AG08396 (cell line): ENCODE measurements around the gene ZNF681.
"Not testable (repeated sequence)": the region's sequence is repeated elsewhere in the genome, so short reads cannot be mapped to it uniquely, and the experiment has no call there.

ENCODE experiments used
- DNase-seq: peaks from one replicate; pipeline ENCODE4 v3.0.0; 2012; ENCODE audit warnings: low spot score, mixed read lengths

Gene ZNF681

DNA sequence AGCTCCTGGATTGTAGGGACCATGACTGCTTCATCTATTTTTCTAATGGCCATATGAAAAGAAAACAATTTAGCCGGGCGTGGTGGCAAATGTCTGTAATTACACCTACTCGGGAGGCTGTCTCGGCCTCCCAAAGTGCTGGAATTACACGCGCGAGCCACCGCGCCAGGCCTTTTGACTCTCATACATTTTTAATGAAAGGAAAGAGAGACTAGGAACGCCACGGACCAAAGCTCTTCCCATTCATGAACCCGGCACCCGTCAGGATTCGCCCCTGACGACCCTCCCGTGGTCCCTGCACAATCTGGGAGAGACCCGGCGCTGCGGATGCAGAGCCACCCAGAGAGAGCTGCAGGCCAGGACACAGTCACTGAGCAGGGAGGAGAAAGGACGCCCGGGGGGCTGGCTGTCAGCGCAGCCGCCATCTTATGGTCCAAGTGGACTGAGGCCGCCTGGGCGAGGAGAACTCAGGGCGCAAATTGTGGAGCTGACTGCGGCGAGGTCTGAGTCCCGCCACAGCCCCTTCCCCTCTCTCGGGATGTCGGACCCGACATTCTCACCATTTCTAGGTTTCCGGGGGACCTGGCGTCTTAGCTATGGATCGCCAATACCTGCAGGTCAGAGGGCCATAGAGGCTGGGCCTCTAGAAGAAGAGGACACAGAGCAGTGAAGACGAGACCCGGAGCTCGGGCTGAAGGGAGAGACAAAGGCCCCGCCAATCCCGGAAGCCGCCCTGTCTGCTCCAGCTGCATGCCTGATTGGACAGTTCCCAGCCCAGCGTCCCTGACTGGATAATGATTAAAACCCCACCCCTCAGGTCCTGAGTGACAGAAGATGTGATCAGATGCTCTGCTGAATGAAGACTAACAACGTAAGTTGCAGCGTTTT, at the start of gene ZNF681:
Gene ZNF681 (minus strand): TSS at position 705 of the 888 bp plus-strand sequence. CDS start 142 bp downstream, at position 563.
- peak; percentile 90 for DNase-seq

DNA sequence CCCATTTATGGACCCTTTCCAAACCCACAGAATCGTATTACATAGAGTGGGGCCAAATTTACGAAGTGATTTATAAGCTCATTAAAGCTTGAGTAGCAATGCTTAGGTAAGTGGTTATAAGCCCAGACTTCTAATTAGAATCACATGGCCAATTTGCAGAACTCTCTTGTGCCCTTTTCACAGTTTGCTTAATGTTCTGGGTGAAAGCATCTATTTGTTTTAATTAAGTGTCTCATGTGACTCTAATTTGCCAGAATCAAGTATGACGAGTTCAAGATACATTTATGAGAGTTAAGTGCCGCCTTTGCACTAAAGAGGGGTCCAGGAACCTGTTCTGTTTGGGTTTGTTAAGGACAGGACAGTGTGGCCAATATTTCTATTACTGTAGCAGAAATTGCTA, 46.0 kb upstream of the ZNF681 start:
- no peak for DNase-seq

DNA sequence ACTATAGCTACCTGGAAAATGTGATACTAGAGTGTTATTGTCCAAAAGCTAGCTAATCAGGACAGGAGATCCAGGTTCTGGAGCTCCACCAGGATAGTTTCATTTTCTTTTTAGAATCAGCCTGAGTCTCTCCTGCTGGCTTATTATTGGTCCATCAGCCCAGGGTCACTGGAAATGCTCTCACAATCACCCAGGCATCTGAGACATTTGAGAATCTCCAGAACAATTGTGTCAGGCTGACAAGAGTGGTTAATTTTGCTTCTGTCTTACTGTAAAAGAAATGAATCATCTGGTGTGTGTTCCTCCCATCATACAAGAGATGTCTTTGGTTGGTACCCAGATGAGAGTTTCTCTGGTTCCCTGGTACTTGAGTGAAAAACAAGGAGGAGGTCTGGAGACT, 43.6 kb upstream of the ZNF681 start:
- no peak for DNase-seq

DNA sequence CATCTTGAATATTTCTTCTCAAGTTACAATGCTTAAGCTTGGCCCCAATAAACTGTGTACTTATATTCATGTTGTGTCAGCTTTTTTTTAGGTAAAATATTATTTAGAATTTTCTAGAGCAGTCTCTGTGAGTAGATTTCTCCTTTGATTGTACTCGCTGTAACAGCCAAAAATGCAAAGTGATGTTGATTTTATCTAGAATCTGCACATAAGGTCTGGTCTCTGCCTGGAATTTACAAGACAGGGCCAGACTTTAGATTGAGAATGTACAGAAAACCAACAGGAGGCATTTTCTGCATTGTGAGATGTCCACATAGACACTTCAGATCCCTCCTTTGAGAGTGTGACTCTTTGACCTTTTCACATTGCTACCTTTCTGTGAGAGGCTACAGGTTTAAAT, 43.1 kb upstream of the ZNF681 start:
- no peak for DNase-seq

DNA sequence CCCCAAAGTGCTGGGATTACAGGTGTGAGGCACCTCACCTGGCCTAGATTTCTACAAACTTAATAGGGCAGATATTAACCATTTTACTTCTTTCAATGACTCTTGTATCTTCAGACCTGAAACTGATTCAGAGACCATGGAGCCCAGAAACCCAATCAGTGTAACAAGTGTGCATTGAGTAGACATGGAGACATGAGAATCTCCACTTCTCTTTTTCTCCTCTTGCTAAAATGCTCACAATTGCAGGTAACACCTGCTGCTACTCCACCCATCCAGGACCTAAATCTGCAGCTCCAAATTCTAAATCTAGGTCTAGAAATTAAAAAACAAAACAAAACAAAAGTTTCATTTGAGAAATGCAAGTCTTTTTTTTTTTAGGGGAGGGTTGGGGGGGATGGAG, 42.2 kb upstream of the ZNF681 start:
- no peak for DNase-seq

DNA sequence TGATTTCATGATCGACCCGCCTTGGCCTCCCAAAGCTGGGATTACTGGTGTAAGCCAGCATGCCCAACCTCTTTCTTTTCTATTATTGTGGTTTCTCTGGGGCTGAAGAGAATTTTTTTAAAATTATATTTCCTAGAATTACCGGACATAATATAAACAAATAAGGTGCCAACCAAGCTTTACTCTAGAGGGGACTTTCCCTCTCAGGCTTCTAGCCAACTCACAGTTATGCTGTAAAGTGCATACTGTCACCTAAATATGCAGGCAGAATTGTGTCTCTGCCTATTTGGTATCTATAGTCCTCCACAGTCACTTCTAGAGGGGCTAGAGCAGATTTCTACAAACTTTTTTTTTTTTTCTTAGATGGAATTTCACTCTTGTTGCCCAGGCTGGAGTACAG, 41.6 kb upstream of the ZNF681 start:
- DNase-seq = no peak

DNA sequence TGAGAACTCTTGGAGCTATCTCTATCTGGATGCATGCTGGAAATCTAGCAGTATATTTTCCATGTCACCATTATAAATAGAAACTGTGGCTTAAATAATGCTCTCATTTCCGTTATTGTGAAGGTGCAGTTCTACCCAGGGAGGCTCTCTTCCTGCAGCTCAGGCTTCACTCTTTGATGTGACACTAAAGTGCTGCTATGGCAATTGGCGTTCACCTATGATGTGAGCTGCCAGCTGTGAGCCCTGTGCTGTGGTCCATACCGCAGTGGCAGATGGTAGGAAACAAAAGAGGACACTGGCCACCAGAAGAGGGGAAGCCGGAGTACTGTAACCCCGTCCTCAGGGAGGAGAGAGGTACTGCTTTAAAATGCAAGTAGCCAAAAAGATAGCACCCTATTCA, 40.6 kb upstream of the ZNF681 start:
- DNase-seq = no peak

DNA sequence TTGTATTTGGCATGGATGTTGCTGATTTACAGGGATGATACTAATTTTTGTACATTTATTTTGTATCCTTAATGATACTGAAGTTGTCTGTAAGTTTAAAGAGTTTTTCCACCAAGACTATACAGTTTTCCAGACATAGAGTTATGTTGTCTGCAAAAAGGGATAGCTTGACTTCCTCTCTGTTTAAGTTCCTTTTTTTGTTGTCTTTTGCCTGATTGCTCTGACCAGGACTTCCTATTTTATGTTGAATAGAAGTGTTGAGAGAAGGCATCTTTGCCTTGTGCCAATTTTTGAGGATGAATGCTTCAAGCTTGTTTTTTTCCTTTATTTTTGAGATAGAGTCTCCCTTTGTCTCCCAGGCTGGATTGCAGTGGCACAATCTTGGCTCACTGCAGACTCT, 36.8 kb upstream of the ZNF681 start:
- DNase-seq = no peak

DNA sequence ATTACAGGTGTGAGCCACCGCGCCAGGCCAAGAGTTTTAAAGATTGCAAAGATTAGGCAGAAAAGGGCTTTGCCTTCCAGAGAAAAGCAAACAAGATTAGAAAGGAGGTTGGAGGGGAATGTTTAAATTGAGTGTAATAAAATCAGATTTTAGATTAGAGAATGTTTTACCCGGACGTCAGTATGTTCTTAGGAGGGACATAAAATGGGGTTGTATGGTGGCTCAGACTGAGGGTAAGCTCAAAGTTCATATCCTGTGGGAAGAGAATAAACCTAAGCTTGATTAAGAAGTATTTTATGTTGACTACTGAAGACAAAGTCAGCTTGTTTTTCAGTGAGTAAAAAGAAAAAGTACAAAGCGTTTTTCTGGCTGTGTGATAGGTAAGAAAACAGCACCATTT, 34.1 kb upstream of the ZNF681 start:
- no peak for DNase-seq

DNA sequence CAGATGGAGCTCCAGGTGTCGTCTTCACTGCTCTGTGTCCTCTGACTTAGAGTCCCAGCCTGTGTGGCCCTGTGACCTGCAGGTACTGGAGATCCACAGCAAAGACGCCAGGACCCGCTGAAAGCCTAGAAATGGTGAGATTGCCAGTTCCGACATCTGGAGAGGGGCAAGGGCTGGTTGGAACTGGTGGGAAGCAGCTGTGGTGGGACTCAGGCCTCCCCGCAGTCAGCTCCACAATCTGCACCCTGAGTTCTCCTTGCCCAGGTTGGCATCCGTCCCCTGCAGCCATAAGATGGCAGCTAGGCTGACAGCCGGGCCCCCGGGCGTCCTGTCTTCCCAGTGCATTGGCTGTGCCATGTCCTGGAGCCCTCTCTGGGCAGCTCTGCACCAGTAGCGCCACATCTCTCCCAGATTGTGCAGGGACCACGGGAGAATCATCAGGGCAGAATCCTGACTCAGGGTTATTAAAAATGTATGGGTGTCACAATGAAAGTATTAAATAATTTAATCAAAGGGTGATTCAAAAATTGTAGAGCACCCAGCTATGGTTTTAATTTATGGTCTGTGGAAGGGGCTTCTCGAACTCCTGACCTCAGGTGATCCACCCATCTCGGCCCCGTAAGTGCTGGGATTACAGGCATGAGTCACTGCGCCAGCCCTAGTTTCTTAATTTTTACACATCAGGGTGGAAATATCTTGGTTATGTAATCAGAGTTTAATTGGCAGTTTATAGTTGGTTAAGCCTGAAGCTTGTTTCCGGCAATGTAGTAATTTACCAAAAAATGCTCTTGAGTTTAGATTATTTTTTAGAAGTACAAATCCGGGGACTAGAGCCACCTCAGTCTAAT, 32.2 kb upstream of the ZNF681 start:
- DNase-seq = no peak

DNA sequence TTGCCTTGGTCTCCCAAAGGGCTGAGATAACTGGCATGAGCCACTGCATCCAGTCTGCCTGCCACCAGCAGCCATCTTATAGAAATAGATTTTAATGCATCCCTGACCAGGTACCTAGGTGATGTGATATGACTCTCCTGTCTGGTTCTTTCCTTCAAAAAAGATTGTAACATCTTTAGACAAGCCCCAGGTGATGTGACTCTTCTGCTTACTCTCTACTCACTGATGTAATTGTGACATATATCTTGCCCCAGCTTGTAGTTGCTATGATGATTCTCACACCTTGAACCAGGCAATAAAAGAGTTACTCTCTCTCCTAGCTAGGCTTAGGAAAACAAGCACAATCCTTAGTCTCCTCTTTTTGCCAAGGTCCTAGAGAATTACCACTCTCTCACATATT, 30.6 kb upstream of the ZNF681 start:
- DNase-seq = no peak

DNA sequence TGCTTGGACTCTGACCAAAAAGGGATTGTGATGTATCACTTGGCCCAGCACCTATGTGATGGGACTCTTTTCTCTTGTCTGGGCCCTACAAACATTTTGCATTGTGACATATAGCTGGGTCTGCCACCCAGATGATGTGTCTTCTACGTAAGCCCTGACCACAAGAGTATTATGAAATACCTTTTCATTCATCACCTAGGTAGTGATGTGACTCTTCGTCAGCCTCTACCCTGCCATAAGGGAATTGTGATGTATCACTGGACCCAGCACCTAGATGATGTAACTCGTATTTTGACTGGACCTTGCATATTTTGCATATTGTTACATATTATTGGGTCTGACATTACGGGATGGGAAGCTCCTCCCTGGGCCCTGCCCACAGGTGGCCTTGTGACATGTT, 29.7 kb upstream of the ZNF681 start:
- DNase-seq = no peak

DNA sequence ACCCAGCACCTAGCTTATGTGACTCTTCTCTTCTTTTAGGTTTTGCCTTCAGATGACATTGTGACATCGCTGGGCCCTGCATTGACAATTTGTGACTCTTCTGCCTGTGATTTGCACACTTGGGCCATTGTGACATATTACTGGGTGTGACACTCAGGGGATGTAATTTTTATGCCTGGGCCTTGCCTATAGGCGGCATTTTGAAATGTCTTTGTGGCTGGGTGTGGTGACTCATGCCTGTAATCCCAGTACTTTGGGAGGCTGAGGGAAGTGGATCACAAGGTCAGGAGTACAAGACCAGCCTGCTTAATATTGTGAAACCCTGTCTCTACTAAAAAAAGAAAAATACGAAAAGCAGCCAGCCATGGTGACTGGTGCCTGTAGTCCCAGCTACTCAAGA, 28.4 kb upstream of the ZNF681 start:
- DNase-seq = no peak

DNA sequence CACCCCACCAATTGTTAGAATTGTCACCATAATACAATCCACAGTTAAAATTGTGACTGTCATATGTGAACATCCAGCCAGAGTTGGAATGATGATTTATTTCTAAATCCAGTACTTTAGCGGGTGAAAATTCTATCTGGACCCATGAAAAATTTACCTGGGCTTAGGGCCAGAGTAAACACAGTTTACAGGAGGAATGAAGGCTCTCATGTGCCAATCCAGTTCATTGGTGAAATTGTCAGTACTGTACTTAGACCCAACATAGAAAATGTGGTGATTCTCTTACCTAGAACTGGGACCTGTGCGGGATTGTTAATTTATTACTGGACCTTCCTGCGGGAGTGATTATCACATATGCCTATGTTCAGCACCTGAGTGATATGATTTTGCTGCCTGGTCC, 27.3 kb upstream of the ZNF681 start:
- no peak for DNase-seq

DNA sequence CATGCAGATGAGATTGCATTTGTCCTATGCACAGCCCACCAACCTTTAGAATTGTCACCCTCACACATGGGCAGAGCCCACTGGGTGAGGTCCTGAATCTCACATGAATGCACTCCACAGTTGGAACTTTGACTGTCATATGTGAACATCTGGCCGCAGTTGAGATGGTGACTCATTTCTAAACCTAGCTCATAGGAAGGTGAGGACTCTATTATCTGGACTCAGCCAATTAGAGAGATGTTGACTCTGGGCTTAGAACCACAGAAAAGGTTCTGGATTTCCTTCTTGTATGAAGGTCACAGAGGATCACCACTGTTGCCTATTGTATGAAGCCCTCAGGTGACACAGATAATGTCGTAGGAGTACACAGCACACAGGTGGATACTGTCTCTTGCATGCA, 25.6 kb upstream of the ZNF681 start:
- no peak for DNase-seq

DNA sequence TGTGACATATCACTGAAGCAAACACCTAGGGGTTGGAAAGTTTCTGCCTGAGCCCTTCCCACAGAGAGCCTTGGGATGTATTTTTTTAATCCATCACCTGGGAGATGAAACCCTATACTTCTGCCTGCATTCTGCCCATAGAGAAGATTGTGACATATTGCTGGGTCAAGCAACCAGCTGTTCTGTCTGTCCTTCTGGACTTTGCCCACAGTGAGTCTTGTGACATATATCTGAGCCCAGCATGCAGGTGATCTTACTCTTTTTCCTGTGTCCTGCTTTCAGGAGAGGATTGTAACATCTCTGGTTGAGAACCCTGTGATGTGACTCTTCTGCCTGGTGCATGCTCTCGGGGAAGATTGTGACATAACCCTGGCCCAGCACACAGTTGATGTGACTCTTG, 24.9 kb upstream of the ZNF681 start:
- DNase-seq = no peak

DNA sequence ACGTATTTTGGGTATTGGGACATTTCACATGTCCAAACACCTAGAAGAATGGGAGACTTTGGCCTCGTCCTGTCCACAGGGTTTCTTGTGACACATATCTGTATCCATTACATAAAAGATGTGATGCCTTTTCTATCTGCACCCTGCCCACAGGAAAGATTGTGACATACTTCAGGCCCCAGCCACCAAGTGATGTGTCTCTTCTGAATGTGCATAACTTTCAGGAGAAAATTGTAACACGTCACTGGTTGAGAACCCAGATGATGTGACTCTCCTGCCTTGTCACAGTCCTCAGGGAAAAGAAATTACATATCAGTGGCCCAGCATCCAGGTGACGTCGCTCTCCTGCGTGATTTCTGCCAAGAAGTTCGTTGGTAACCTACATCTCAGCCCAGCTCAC, 21.0 kb upstream of the ZNF681 start:
- no peak for DNase-seq

DNA sequence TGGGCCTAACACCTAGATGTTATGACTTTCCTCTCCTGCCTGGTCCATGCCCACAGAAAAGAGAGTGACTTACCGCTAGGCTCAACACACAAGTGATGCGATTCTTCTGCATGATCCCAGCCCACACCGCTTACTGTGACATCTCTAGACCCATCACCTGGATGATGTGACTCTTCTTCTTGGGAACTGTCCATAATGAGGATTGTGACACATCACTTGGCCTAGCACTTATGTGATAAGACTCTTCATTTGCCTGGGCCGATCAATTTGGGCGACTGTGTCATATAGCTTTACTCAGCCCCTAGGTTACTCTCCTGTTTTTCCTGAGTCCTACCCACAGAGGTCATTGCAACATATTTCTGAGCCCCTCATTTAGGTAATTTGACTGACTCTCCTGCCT, 19.9 kb upstream of the ZNF681 start:
- DNase-seq = no peak

DNA sequence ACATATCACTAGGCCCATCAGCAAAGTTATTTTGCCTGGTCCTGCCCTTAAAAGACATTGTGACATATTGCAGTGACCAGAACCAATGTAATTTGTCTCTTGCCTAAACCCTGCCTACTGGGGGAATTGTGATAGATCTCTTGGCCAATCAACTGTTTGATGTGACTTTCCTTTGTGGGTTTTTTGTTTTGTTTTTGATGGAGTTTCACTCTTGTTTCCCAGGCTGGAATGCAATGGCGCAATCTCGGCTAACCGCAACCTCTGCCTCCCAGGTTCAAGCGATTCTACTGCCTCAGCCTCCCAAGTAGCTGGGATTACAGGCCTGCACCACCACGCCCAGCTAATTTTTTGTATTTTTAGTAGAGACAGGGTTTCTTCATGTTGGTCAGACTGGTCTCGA, 19.3 kb upstream of the ZNF681 start:
- DNase-seq = not testable (repeated sequence)

DNA sequence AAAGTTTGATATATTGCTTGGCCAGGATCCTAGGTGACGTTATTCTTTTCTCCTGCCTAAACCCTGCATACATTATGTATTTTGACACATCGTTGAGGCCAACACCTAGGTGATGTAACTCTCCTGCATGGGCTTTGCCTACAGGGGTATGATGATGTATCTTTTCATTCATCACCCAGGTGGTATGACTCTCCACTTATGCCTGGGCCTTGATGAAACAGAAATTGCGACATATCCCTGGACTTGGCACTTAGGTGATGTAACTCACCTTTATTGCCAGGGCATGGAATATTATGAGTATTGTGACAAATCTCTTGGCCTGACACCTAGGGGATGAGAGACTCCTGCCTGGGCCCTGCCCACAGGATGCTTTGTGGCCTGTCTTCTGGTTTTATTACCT, 18.5 kb upstream of the ZNF681 start:
- no peak for DNase-seq

DNA sequence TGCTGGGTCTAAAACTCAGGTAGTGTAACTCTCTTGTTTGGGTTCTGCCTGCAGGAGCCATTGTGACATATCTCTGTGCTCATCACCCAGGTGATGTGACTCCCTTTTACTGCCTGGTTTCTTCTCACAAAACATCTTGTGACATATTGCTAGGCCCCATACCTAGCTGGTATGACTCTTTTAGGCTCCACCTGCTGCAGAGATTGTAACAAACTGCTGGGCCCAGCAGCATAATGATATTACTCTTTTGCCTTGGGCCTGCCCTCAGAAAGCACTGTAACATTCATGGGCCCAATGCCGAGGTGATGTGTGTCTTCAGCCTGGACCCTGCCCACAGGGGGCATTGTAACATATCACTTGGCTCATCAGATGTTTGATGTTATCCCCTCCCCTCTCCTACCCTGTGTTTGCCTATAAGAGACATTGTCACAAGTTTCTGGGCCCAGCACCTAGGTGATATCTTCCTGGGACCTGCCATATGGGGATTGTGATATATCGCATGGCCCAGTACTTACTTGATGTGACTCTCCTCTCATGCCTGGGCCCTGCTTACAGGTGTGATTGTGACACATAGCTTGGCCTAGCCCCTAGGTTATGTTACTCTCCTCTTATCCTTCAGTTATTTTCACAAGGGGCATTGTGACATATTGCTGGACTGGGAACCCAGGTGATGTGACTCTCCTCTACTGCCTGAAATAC, 18.0 kb upstream of the ZNF681 start:
- DNase-seq = no peak

DNA sequence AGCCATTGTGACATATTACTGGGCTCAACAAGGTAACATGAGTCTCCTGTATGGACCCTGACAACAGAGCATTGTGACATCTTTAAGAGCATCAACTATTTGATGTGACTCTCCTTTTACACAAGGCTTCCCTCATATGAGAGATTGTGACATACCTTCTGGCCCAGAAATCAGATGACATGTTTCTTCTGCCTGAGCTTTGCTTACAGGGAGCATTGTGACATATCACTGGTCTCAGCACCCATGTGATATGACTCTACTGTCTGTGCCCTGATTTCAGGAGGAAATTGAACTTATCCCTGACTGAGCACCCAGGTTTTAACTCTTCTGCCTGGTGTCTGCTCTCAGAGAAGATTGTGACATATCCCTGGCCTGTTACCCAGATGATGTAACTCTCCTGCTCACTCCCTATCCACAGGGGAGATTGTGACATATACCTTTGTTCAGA, 15.9 kb upstream of the ZNF681 start:
- no peak for DNase-seq

DNA sequence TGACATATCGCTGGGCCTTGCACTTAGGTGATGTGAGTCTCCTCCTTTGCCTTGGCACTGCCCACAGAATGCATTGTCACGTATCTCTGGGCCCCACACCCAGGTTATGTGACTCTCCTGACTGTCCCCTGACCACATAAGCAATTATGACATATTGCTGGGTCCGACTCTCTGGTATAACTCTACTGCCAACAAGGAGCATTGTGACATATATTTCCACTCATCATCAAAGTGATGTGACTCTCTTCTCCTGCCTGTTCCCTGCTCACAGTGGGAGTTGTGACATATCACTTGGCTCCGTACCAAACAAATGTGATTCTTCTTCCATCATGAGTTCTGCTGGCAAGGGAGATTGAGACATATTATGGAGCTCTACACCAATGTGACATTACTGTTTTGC, 15.4 kb upstream of the ZNF681 start:
- DNase-seq = no peak
